VCaP (cell line): ENCODE measurements around the gene CYP46A1.

Experiments
- H3K27ac ChIP-seq: fragments of 450-650 bp; 2 replicates; pipeline ENCODE4 v1.5.1; 2017
- CTCF ChIP-seq: fragments of 450-650 bp; conservative IDR thresholded peaks from 2 replicates; pipeline ENCODE4 v1.5.1; 2017; ENCODE audit warnings: mild to moderate bottlenecking, moderate library complexity

The CYP46A1 gene

DNA sequence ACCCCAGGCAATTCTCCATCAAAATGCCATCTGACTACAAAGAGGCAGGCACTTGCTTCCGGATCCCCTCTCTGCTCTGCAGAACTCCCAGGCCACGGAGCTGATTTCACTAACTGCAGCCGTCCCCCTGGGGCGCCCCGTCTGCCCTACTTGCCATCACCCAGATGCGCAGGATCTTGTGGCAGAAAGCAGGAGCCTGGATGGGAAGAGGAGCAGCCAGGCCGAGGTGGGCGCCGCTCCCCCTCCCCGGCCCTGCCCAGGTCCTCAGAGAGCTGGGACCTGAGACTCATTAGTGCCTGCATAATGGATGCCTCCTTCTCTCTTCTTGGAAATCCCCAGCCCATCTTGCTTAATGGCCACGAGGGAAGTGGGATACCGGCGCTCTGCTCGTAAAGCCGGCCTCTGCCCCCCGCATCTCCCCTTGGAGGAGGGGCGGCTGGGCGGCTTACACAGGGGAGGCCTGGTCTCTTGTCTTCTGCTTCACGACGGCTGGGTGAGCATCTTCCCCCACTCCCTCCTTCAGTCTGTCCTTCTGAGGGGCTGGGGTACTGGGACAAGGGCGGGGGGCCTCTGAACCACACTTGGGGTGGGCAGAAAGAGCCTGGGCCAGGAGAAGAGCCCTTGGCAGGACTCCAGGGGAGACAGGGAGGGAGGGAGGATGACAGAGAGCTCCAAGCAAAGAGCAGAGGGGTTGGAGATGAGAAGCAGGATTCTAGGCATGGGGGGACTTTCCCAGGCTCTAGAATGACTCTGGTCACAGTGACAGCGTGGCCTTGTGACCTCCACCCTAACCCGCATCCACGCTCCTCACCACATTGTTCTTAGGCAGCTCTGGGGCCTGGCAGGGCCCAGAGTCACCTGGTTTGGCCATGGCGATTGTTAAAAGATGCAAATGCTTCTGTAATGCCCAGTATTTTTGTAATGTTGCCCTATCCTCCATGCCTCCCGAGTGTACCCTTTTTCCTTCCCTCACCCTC is 89.7 kb downstream of the CYP46A1 start:
- no peak overlapping the region for H3K27ac ChIP-seq
- no peak for TF ChIP-seq CTCF

DNA sequence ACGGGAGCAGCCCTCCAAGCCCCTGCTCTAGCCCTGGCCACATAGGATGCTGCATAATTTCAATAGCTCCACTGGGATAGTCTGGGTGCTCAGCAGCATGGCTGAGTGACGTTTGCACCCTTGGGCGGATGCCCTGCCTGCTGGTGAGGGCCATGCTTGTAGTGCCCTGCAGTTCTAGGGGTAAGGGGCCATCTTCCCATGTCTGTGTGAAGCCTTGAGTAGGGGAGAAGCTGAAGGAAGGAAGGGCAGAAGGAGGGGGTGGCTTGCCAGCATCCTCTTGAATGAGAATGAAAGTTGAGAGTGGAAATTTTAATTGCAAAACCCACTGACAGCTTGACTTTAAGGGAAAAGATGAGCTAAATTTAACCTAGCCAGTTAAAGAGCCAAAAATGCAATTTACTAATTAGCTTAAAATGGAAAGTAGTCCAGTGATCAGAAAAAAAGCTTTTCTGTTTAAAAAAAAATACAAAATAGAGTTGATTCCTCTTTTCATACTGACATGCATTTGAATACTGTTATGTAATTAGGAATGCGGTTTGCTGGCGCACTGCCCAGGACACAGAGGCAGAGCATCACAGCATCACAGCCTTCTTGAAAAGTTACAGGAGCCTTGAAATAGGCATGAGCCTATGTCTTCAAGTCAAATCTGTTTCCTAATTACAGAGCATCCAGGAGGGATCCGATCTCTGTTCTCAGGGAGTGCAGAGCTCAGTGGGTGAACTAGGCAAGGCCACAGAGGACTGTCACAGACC is 90.6 kb downstream of the CYP46A1 start:
- no peak overlapping the region for H3K27ac ChIP-seq
- no peak for TF ChIP-seq CTCF

DNA sequence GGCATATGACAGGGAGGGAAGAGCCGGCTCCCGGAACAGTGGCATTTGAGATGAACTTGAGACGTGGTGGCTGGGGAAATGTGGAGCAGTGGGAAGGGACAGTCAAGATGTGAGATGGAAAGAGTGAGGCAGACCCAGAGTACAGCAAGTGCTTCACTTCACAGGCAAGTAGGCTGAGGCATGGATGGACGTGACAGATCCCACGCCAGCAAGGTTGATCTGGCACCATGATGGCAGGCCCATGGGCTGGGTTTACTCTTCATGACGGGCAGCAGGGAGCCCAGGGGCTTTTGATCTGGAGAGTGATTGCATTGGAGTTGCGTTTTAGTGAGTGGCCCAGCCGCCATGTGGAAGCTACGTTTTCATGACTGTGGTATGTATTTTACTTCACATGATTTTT is 91.3 kb downstream of the CYP46A1 start:
- TF ChIP-seq CTCF: no peak
- H3K27ac ChIP-seq: no peak overlapping the region
